GM18861 (cell line): Measurements from ENCODE around the gene IL1RAP.

Experiments used
- ATAC-seq: cut with Tn5 transposase; IDR thresholded peaks from one replicate; pipeline ENCODE4 v1.9.1; 2021; ENCODE audit not compliant: unreplicated experiment

IL1RAP gene

GRCh38 chr3:190605385-190605784, 91.5 kb downstream of the IL1RAP start:
- no peak for ATAC-seq

GRCh38 chr3:190606596-190606995, 92.7 kb downstream of the IL1RAP start:
- ATAC-seq, result no peak

- no peak for ATAC-seq
Measured at GRCh38 chr3:190607021-190607420, 93.1 kb downstream of the IL1RAP start.

- no peak for ATAC-seq
Measured at GRCh38 chr3:190608850-190609589, 95.1 kb downstream of the IL1RAP start.

GRCh38 chr3:190614226-190615059, 100.6 kb downstream of the IL1RAP start:
- no peak for ATAC-seq

- no peak for ATAC-seq
Measured at GRCh38 chr3:190615060-190615384, 101.1 kb downstream of the IL1RAP start.

- no peak for ATAC-seq
Measured at GRCh38 chr3:190615607-190616006, 101.7 kb downstream of the IL1RAP start.

- ATAC-seq, result no peak
Measured at GRCh38 chr3:190616637-190617036, 102.8 kb downstream of the IL1RAP start.

- peak; percentile 90 for ATAC-seq
Measured at GRCh38 chr3:190617185-190617584, 103.3 kb downstream of the IL1RAP start.

- peak; percentile 56 for ATAC-seq
Measured at GRCh38 chr3:190618330-190619030, 104.6 kb downstream of the IL1RAP start.

GRCh38 chr3:190619353-190619752, 105.5 kb downstream of the IL1RAP start:
- ATAC-seq, result no peak

- no peak for ATAC-seq
Measured at GRCh38 chr3:190619761-190620160, 105.9 kb downstream of the IL1RAP start.

- no peak for ATAC-seq
Measured at GRCh38 chr3:190620886-190621608, 107.2 kb downstream of the IL1RAP start.

- ATAC-seq, result no peak
Measured at GRCh38 chr3:190621927-190622326, 108.0 kb downstream of the IL1RAP start.

GRCh38 chr3:190624282-190624681, 110.4 kb downstream of the IL1RAP start:
- ATAC-seq, result no peak

- no peak for ATAC-seq
Measured at GRCh38 chr3:190626951-190627620, 113.2 kb downstream of the IL1RAP start.

GRCh38 chr3:190629088-190629487, 115.2 kb downstream of the IL1RAP start:
- no peak for ATAC-seq

GRCh38 chr3:190631295-190631694, 117.4 kb downstream of the IL1RAP start:
- no peak for ATAC-seq

- no peak for ATAC-seq
Measured at GRCh38 chr3:190641564-190641963, 127.7 kb downstream of the IL1RAP start.

GRCh38 chr3:190642016-190642415, 128.1 kb downstream of the IL1RAP start:
- ATAC-seq, result no peak

- no peak for ATAC-seq
Measured at GRCh38 chr3:190644035-190644434, 130.2 kb downstream of the IL1RAP start.
